Fibroblast of lung (primary cell): Measurements from ENCODE around the gene RAET1G. TPM values are rescaled to one million over a fixed set of nuclear protein-coding genes. Genes with fewer than 3 reads are reported as not detected.
"Not testable (repeated sequence)": the region's sequence is repeated elsewhere in the genome, so short reads cannot be mapped to it uniquely, and the experiment has no call there.

ENCODE experiments used
- DNase-seq, 2 donors: peaks; one replicate each; pipeline versions ENCODE4 v3.0.0 to v3.0.0-alpha.2; 2010; ENCODE audit warnings: low read depth in 2 of 2
- H2AFZ ChIP-seq: 2 replicates; pipeline ENCODE4 v1.5.1; 2012; ENCODE audit warnings: low read length, control low read depth, inconsistent platforms
- H3K27ac ChIP-seq: 2 replicates; pipeline ENCODE4 v1.5.1; 2011; ENCODE audit warnings: low read length, control low read depth; ENCODE audit not compliant: insufficient read depth
- H3K27me3 ChIP-seq: 2 replicates; pipeline ENCODE4 v1.5.1; 2011; ENCODE audit warnings: mild to moderate bottlenecking, low read length; ENCODE audit not compliant: control insufficient read depth, insufficient read depth
- H3K36me3 ChIP-seq: 2 replicates; pipeline ENCODE4 v1.5.1; 2011; ENCODE audit warnings: low read length; ENCODE audit not compliant: control insufficient read depth, insufficient read depth
- H3K4me1 ChIP-seq: 2 replicates; pipeline ENCODE4 v1.5.1; 2011; ENCODE audit warnings: low read length; ENCODE audit not compliant: control insufficient read depth, insufficient read depth; ENCODE audit errors: extremely low read depth
- H3K4me2 ChIP-seq: 2 replicates; pipeline ENCODE4 v1.5.1; 2011; ENCODE audit warnings: low read length, control low read depth; ENCODE audit not compliant: insufficient read depth; ENCODE audit errors: extremely low read depth
- H3K4me3 ChIP-seq, 4 experiments: fragments of 200-600 bp in 1 of 4; sonication (generic) in 1 of 4; replicated peaks in 1 of 4; 2 replicates each; pipeline ENCODE4 v1.5.1; 2011 to 2016; ENCODE audit warnings: low read length in 4 of 4, low read depth in 3 of 4, mild to moderate bottlenecking in 3 of 4, control low read depth in 2 of 4, inconsistent platforms in 1 of 4, mixed read lengths in 1 of 4; ENCODE audit not compliant: insufficient read depth in 1 of 4; ENCODE audit errors: control extremely low read depth in 1 of 4
- H3K79me2 ChIP-seq: 2 replicates; pipeline ENCODE4 v1.5.1; 2012; ENCODE audit warnings: mild to moderate bottlenecking, low read length, inconsistent platforms; ENCODE audit not compliant: control insufficient read depth, insufficient read depth
- H3K9ac ChIP-seq: 2 replicates; pipeline ENCODE4 v1.5.1; 2011; ENCODE audit warnings: mild to moderate bottlenecking, low read length, control low read depth; ENCODE audit not compliant: insufficient read depth
- H3K9me3 ChIP-seq: 2 replicates; pipeline ENCODE4 v1.5.1; 2012; ENCODE audit warnings: low read depth, low read length; ENCODE audit not compliant: control insufficient read depth, insufficient read depth
- H4K20me1 ChIP-seq: 2 replicates; pipeline ENCODE4 v1.5.1; 2011; ENCODE audit warnings: low read length; ENCODE audit not compliant: control insufficient read depth, insufficient read depth; ENCODE audit errors: extremely low read depth
- CTCF ChIP-seq, 2 donors: IDR thresholded peaks in 1 of 2; conservative IDR thresholded peaks in 1 of 2; 1 replicate in 1 of 2; 2 replicates in 1 of 2; pipeline ENCODE4 v1.5.1; 2011 to 2012; ENCODE audit warnings: low read length in 2 of 2, control low read depth in 1 of 2, inconsistent platforms in 1 of 2, low read depth in 1 of 2, mild to moderate bottlenecking in 1 of 2
- EZH2 ChIP-seq: IDR thresholded peaks from 2 replicates; pipeline ENCODE4 v1.5.1; 2012; ENCODE audit warnings: low read length, control low read depth, mild to moderate bottlenecking; ENCODE audit errors: missing control alignments
- polyA plus RNA-seq, 2 donors: library from polyadenylated mRNA; depleted of rRNA in 1 of 2; stranded (reverse) in 1 of 2; unstranded in 1 of 2; fragments of >200 nt; gene quantifications; 2 replicates each; pipeline ENCODE4 v1.2.1, GENCODE V29; 2011 to 2012; ENCODE audit warnings: missing spikeins in 1 of 2
- total RNA-seq: library from RNA; depleted of rRNA; stranded (reverse); fragments of >200 nt; gene quantifications from 2 replicates; pipeline ENCODE4 v1.2.1, GENCODE V29; 2014

The RAET1G gene
- total and polyA plus RNA-seq, 2 donors (not counting 1 experiment from before 2014, with no cell fraction given), result 3.3 to 8.8 TPM

- no peaks in the 10 kb centered on the region for H3K36me3 ChIP-seq
- peak in 1 of 2 donors; percentile 9 for DNase-seq
- peak overlapping the region; percentile 16 for H3K27ac ChIP-seq
- peak; percentile 23 for TF ChIP-seq EZH2
- no peak for TF ChIP-seq CTCF (conservative IDR thresholded peaks at IDR 0.05 in 1 of 2, IDR thresholded peaks at IDR 0.05 in 1 of 2; ENCODE audit: low read depth in 1 of 2, low read length in 2 of 2)
- H3K9ac ChIP-seq, result peak overlapping the region; percentile 47
- H3K4me2 ChIP-seq, result peak overlapping the region; percentile 90
- no peaks in the 10 kb centered on the region for H3K9me3 ChIP-seq
- peak overlapping the region; percentile 80 for H2AFZ ChIP-seq
- H3K4me3 ChIP-seq, result peak overlapping the region; percentile 49 to 61 (median 57)
- peaks cover 28% of the 10 kb centered on the region for H3K27me3 ChIP-seq
- no peaks in the 10 kb centered on the region for H4K20me1 ChIP-seq
- no peaks in the 10 kb centered on the region for H3K79me2 ChIP-seq
- H3K4me1 ChIP-seq, result peaks cover 7% of the 10 kb centered on the region
These were observed 15.8 kb upstream of the RAET1G start for GRCh38 chr6:149938571-149939355.

GRCh38 chr6:149938013-149938570 lies 15.2 kb upstream of the RAET1G start:
- not testable (repeated sequence) for H3K79me2 ChIP-seq, H3K4me1 ChIP-seq, H3K9me3 ChIP-seq, H4K20me1 ChIP-seq, H3K27ac ChIP-seq, H3K36me3 ChIP-seq, DNase-seq
- Histone ChIP-seq H2AFZ (peak overlapping the region; percentile 80), H3K27me3 (peaks cover 31% of the 10 kb centered on the region), H3K4me2 (peak overlapping the region; percentile 90), H3K9ac (peak overlapping the region; percentile 47), H3K4me3 (peak overlapping the region; percentile 49 to 61 (median 57))

- Histone ChIP-seq H3K79me2 (no peaks in the 10 kb centered on the region), H4K20me1 (no peaks in the 10 kb centered on the region), H2AFZ (no peak overlapping the region), H3K4me2 (no peak overlapping the region), H3K9me3 (no peaks in the 10 kb centered on the region), H3K36me3 (no peaks in the 10 kb centered on the region), H3K9ac (no peak overlapping the region), H3K4me1 (peaks cover 7% of the 10 kb centered on the region), H3K27me3 (peaks cover 31% of the 10 kb centered on the region), H3K27ac (no peak overlapping the region), H3K4me3 (no peak overlapping the region)
- no peak for TF ChIP-seq EZH2
- TF ChIP-seq CTCF (conservative IDR thresholded peaks at IDR 0.05 in 1 of 2, IDR thresholded peaks at IDR 0.05 in 1 of 2; ENCODE audit: low read depth in 1 of 2, low read length in 2 of 2), result no peak
- DNase-seq, result no peak
These were observed 13.8 kb upstream of the RAET1G start for GRCh38 chr6:149936743-149937142.
